HG03095 (cell line): ENCODE results near the gene SMARCA5.

Source experiments
- ATAC-seq: cut with Tn5 transposase; IDR thresholded peaks from one replicate; pipeline ENCODE4 v1.9.1; 2021; ENCODE audit warnings: moderate library complexity; ENCODE audit not compliant: unreplicated experiment

Gene SMARCA5

GRCh38 chr4:143531380-143531779 lies 17.9 kb downstream of the SMARCA5 start:
- ATAC-seq = no peak

DNA sequence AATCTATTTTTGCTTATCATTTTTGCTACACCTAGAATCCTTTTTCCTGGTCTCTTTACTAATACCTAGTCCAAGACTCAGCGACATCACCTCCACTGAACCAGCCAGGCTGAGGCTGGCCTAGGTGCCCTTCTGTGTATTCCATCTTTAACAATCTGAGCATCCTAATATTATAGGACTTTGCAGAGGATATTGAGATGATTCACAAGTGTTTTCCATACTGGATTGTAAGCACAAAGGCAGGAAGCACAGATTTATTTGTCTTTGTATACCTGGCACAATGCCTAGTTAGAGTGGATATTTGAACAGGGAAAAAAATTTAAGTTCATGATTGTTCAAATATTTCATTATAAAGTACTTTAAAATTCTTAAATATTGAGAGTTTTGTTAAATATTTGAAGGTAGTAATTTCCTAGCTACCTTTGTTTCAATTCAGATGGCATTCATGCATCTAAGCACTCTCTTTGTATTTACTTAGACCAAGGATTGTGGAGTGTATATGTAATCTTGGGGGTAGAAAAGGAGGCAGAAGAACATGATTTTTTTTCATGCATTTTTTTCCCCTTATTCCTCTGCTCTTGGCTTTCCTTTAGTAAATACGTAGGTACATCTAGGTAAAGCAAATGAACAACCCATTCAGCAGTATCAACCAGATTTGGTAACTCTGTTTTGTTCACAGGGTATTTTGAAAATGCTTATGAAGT lies 18.4 kb downstream of the SMARCA5 start:
- no peak for ATAC-seq

GRCh38 chr4:143538979-143539669 lies 25.6 kb downstream of the SMARCA5 start:
- no peak for ATAC-seq

- ATAC-seq = no peak
Measured at GRCh38 chr4:143539670-143540023, 26.1 kb downstream of the SMARCA5 start.

DNA sequence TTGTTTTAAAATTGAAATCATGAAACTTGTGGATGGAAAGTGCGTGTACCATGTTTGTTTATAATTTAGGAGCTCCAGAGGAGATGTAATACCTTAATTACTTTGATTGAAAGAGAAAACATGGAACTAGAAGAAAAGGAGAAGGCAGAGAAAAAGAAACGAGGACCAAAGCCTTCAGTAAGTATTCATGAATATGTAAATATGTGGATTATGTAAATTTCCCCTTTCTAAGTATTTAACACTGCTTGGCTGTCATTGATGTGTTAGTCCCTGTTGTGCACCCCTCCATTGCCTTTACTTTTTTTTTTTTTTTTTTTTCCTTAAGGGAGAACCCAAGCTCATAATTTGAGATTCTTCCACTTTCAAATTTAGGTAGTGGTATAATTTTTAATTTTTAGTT lies 36.4 kb downstream of the SMARCA5 start:
- no peak for ATAC-seq

- peak; percentile 63 for ATAC-seq
Measured at GRCh38 chr4:143554728-143555597, 41.5 kb downstream of the SMARCA5 start.

DNA sequence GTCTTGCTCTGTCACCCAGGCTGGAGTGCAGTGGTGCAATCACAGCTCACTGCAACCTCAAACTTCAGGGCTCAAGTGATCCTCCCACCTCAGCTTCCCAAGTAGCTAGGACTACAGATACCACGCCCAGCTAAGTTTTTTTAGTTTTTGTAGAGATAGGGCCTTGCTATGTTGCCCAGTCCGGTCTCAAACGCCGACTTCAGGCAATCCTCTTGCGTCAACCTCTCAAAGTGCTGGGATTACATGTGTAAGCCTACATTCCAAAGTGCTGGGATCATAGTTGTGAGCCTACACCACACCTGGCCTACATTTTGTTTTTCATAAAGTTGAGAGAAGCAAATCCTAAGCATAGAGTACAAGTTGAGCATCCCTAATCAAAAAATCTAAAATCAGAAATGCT lies 42.2 kb downstream of the SMARCA5 start:
- no peak for ATAC-seq

DNA sequence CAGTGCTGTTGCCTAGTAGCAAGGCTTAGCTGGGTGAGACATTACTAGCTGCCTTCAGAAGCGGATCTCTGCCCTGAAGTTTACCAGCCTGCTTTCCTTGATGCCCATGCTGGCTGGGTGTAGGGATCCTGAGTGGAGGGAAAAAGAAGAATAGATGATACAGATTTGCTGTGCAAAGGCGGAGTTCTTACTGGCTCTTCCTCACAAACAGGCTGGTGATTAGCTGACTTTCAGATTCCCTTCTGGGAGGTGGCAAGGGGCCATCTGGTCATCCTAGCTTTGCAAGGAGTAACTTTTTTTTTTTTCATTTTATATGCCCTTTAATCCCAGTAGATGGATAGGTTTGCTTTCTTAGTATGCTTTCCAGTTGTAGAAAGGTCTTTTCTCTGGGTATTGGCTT lies 44.8 kb downstream of the SMARCA5 start:
- no peak for ATAC-seq

- peak; percentile 78 for ATAC-seq
Measured at GRCh38 chr4:143558823-143559756, 45.6 kb downstream of the SMARCA5 start.

- ATAC-seq = peak; percentile 24
Measured at GRCh38 chr4:143559757-143560147, 46.2 kb downstream of the SMARCA5 start.

GRCh38 chr4:143564472-143564871 lies 51.0 kb downstream of the SMARCA5 start:
- no peak for ATAC-seq

GRCh38 chr4:143575331-143575730 lies 61.8 kb downstream of the SMARCA5 start:
- ATAC-seq = no peak

DNA sequence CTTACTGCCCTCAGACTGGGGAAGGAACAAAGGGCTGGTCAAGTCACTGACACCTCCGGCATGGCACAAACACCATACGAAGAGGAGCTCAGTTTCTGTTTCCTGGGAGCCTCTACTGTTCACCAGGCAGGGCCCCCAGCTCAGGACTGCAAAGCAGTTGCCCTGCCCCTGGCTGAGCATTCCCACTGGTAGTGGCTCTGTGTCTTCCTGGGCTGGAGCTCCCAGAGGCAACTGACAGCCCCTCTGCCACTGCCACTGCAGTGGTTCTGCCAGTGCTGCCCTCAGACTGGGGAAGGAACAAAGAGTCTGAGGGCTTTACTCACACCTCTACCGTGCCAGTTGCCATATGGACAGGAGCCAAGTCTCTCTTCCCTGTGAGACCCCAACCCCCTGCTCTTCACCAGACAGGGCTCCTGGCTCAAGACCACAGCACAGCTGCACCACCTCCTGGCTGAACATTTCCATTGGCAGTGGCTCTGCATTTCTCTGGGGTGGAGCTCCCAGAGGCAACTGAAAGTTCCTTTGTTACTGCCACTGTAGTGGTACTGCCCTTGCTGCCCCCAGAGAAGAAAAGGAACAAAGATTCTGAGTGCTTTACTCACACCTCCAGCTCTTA lies 67.9 kb downstream of the SMARCA5 start:
- ATAC-seq = no peak

GRCh38 chr4:143585548-143585947 lies 72.0 kb downstream of the SMARCA5 start:
- ATAC-seq = no peak

DNA sequence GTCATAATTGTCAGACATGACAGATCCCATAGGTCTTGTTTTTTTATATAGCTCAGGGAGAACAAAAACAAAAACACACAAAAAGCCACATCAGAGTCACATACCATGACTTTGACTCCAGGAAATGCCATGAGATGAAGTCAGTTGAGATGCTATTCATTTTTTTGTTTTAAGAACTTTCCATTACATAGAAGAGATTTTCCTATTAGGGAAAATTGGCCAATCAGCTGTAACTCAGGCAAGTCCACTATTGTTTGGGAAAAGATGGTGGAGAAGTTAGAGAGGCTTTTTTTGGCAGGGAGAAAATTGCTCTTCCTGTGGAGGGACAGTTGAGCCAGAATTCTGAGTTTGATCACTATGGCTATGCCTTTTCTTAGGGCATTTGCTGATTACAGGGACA lies 72.6 kb downstream of the SMARCA5 start:
- no peak for ATAC-seq

DNA sequence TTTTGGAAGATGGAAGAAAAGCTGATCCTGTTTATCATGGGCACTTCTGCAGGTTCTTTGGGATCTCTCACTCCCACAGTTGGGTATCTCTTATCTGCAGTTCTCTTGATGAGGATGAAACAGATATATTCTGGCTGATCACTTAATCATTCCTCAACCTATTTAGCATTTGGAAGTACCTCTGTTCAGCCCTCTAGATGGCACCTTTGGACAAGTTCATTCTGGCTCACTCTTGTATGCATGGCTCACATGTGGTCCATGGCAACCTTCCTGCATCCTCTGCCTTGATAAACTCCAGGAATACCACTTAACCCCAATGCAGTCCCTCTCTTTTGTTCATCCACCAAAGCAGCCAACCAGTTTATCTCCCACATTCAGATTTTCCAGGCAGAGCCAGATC lies 74.2 kb downstream of the SMARCA5 start:
- no peak for ATAC-seq

GRCh38 chr4:143597276-143597675 lies 83.8 kb downstream of the SMARCA5 start:
- ATAC-seq = no peak

DNA sequence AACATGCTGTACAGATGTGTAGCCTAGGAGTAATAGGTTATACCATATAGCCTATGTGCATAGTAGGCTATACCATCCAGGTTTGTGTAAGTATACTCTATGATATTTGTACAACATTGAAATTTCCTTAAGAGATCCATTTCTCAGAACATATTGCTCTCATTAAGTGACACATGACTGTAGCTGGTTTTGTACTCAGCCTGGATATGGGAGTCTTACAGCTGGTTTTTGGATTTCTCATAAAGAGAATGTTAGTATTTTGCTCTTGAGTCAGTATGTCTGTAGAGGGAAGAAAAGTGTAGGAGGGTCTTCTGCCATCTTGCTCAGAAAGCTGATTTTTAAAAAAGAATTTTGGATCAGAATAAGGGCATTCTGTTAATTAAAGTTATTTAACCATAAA lies 85.3 kb downstream of the SMARCA5 start:
- no peak for ATAC-seq

GRCh38 chr4:143599827-143600226 lies 86.3 kb downstream of the SMARCA5 start:
- no peak for ATAC-seq

- ATAC-seq = no peak
Measured at GRCh38 chr4:143606480-143606879, 93.0 kb downstream of the SMARCA5 start.
